Measurements from ENCODE around the gene ECHS1.
"Not testable (repeated sequence)": the region's sequence is repeated elsewhere in the genome, so short reads cannot be mapped to it uniquely, and the experiment has no call there.

The ECHS1 gene

DNA sequence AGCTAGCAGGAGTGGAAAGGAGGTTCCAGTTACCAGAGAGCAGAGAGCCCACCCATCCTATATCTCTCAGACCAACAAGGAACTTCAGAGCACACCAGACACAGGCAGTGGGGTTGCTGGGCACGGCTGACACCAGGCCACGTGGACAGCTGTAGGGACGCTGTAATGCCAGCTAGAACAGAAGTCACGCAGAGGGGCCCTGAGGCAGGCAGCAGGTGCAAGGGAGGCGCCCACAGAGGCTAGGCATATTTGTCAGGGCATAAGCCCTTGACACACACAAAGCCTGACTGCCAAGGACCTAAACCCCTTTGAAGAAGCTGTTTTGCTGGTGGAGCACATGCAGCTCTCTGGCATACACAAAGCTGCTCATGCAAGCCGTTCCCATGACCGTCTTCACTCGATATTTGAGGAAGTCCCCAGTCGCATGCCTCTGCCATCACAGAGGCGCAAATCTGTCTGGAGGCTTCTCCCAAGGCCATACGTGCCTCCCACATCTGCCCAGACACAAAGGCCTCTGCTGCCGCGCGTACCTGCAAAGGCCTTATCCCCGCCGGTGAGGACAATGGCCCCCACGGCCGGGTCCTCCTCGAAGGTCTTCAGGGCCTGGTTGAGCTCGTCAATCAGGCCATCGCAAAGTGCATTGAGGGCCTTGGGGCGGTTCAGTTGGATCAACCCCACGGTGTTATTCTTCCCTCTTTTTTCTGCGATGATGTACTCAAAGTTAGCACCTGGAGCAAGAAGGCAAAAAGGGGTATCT is 2.9 kb downstream of the ECHS1 start:
- CTCF ChIA-PET = no interaction called here
- Histone ChIP-seq H3K36me3 (ENCODE audit: control insufficient read depth in 2 of 2, insufficient read depth in 1 of 2, low read length in 2 of 2) (peaks cover 0 to 55% of the 10 kb centered on the region in 2 experiments; a peak in 1 of 3 replicates), H3K27ac (ENCODE audit: extremely low read depth, low read depth, low read length) (no peak overlapping the region), H3K9me3 (ENCODE audit: control insufficient read depth, insufficient read depth, low read depth, low read length) (no peaks in the 10 kb centered on the region), H3K4me3 (ENCODE audit: low read depth, low read length) (no peak overlapping the region), H3K4me1 (ENCODE audit: control insufficient read depth, insufficient read depth, low read length) (peaks cover 3% of the 10 kb centered on the region)
- no peak for TF ChIP-seq PRDM1 (tag by site-specific recombination; IDR thresholded peaks at IDR 0.05)
- no peak for TF ChIP-seq ZNF221 (tag by site-specific recombination; IDR thresholded peaks at IDR 0.05; ENCODE audit: borderline replicate concordance)
- TF ChIP-seq ZNF404 (tag by site-specific recombination; IDR thresholded peaks at IDR 0.05) = no peak
- no peak for TF ChIP-seq ZNF701 (tag by site-specific recombination; IDR thresholded peaks at IDR 0.05)
- no peak for TF ChIP-seq YY2 (tag by site-specific recombination; IDR thresholded peaks at IDR 0.05)
- no peak for TF ChIP-seq EGR2 (tag by site-specific recombination; IDR thresholded peaks at IDR 0.05; ENCODE audit: low read depth)
- no peak for TF ChIP-seq ZBTB6 (tag by site-specific recombination; IDR thresholded peaks at IDR 0.05)
- no peak for TF ChIP-seq ZNF585B (tag by site-specific recombination; IDR thresholded peaks at IDR 0.05)
- no peak for TF ChIP-seq ZNF837 (tag by site-specific recombination; IDR thresholded peaks at IDR 0.05)
- no peak for TF ChIP-seq ZEB2 (tag by site-specific recombination; IDR thresholded peaks at IDR 0.05)
- TF ChIP-seq ZNF768 (tag by site-specific recombination; IDR thresholded peaks at IDR 0.05) = no peak
- TF ChIP-seq KLF9 (tag by site-specific recombination; IDR thresholded peaks at IDR 0.05; ENCODE audit: low read depth) = no peak
- TF ChIP-seq ZNF473 (tag by site-specific recombination; IDR thresholded peaks at IDR 0.05) = no peak
- TF ChIP-seq ZNF488 (tag by site-specific recombination; IDR thresholded peaks at IDR 0.05) = no peak
- POLR2A ChIA-PET = interaction anchor here (1.4 kb wide), 2 partner anchors 13 to 16 kb away, joined by 3 to 4 read pairs; no protein-coding TSS in a partner anchor

GRCh38 chr10:133368153-133368552 is 5.0 kb downstream of the ECHS1 start:
- Histone ChIP-seq H3K27ac (ENCODE audit: extremely low read depth, low read depth, low read length) (no peak overlapping the region), H3K36me3 (ENCODE audit: control insufficient read depth in 2 of 2, insufficient read depth in 1 of 2, low read length in 2 of 2) (peaks cover 0 to 67% of the 10 kb centered on the region in 2 experiments; a peak in 2 of 3 replicates), H3K9me3 (ENCODE audit: control insufficient read depth, insufficient read depth, low read depth, low read length) (no peaks in the 10 kb centered on the region), H3K4me3 (ENCODE audit: low read depth, low read length) (no peak overlapping the region), H3K4me1 (ENCODE audit: control insufficient read depth, insufficient read depth, low read length) (no peaks in the 10 kb centered on the region)
- POLR2A ChIA-PET = interaction anchor here (1.4 kb wide), 1 partner anchor 10 kb away, joined by 5 read pairs; no protein-coding TSS in a partner anchor
- TF ChIP-seq ZNF560 (tag by site-specific recombination; IDR thresholded peaks at IDR 0.05; ENCODE audit: borderline replicate concordance) (no peak), IKZF3 (tag by site-specific recombination; IDR thresholded peaks at IDR 0.05) (no peak), ZNF335 (tag by site-specific recombination; conservative IDR thresholded peaks at IDR 0.05) (no peak), ZNF48 (tag by site-specific recombination; IDR thresholded peaks at IDR 0.05) (no peak)
- TF ChIP-seq, protein P1, sequence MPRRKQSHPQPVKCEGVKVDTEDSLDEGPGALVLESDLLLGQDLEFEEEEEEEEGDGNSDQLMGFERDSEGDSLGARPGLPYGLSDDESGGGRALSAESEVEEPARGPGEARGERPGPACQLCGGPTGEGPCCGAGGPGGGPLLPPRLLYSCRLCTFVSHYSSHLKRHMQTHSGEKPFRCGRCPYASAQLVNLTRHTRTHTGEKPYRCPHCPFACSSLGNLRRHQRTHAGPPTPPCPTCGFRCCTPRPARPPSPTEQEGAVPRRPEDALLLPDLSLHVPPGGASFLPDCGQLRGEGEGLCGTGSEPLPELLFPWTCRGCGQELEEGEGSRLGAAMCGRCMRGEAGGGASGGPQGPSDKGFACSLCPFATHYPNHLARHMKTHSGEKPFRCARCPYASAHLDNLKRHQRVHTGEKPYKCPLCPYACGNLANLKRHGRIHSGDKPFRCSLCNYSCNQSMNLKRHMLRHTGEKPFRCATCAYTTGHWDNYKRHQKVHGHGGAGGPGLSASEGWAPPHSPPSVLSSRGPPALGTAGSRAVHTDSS (tag by site-specific recombination; IDR thresholded peaks at IDR 0.05) = no peak
- CTCF ChIA-PET = interaction anchor here (0.8 kb wide), 1 partner anchor 39 kb away, joined by 3 read pairs; no protein-coding TSS in a partner anchor

DNA sequence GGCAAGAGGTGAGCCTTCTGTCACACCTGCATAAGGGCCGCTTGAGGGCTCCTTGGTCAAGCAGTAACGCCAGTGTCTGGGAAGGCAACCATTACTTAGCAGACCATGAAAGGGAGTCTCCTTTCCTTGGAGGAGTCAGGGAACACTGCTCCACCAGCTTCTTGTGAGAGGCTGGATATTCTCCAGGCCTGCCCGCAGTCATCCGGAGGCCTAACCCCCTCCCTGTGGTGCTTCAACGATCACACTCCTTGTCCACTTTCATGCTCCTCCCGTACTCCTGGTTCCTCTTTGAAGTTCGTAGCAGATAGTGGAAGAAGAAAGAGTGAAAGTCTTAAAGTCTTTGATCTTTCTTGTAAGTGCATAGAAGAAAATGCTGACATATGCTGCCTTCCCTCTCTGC is 5.7 kb downstream of the ECHS1 start:
- H3K4me1 ChIP-seq (ENCODE audit: control insufficient read depth, insufficient read depth, low read length); H3K9me3 ChIP-seq (ENCODE audit: control insufficient read depth, insufficient read depth, low read depth, low read length); POLR2A ChIA-PET; H3K4me3 ChIP-seq (ENCODE audit: low read depth, low read length); H3K27ac ChIP-seq (ENCODE audit: extremely low read depth, low read depth, low read length): not testable (repeated sequence)
- CTCF ChIA-PET = interaction anchor here (0.9 kb wide), 1 partner anchor 9 kb away, joined by 4 read pairs; no protein-coding TSS in a partner anchor
- peaks cover 0 to 74% of the 10 kb centered on the region in 2 experiments; a peak in 2 of 3 replicates for H3K36me3 ChIP-seq (ENCODE audit: control insufficient read depth in 2 of 2, insufficient read depth in 1 of 2, low read length in 2 of 2)
